GM19193 (cell line): ENCODE data around the gene RBM47.

Experiments used
- POLR2A ChIP-seq: IDR thresholded peaks from 4 replicates; pipeline ENCODE4 v1.6.1; 2011; ENCODE audit not compliant: insufficient read depth, insufficient read length; ENCODE audit errors: extremely low read depth

RBM47 gene

GRCh38 chr4:40584517-40585141 is 45.0 kb downstream of the RBM47 start:
- TF ChIP-seq POLR2A = no peak

GRCh38 chr4:40583850-40584439 is 45.7 kb downstream of the RBM47 start:
- no peak for TF ChIP-seq POLR2A

GRCh38 chr4:40582413-40582812 is 47.3 kb downstream of the RBM47 start:
- no peak for TF ChIP-seq POLR2A

- TF ChIP-seq POLR2A = no peak
Measured at GRCh38 chr4:40581254-40582140, 48.2 kb downstream of the RBM47 start.

GRCh38 chr4:40579983-40580382 is 49.7 kb downstream of the RBM47 start:
- no peak for TF ChIP-seq POLR2A

- TF ChIP-seq POLR2A = no peak
Measured at GRCh38 chr4:40577588-40578253, 51.9 kb downstream of the RBM47 start.

GRCh38 chr4:40576651-40577480 is 52.8 kb downstream of the RBM47 start:
- peak; percentile 38 for TF ChIP-seq POLR2A

- no peak for TF ChIP-seq POLR2A
Measured at GRCh38 chr4:40575846-40576245, 53.8 kb downstream of the RBM47 start.

- no peak for TF ChIP-seq POLR2A
Measured at GRCh38 chr4:40573593-40574311, 55.9 kb downstream of the RBM47 start.

- TF ChIP-seq POLR2A = no peak
Measured at GRCh38 chr4:40572692-40573310, 56.9 kb downstream of the RBM47 start.

GRCh38 chr4:40571208-40571607 is 58.5 kb downstream of the RBM47 start:
- TF ChIP-seq POLR2A = no peak

GRCh38 chr4:40570348-40571077 is 59.2 kb downstream of the RBM47 start:
- TF ChIP-seq POLR2A = no peak
